SK-N-SH (cell line): ENCODE data around the gene PEPD.

Experiments used
- EP300 ChIP-seq, 2 experiments: IDR thresholded peaks; 2 replicates each; pipeline versions ENCODE4 v1.4.0 to v1.6.1; 2012; ENCODE audit warnings: borderline replicate concordance in 1 of 2, low read depth in 1 of 2, low read length in 1 of 2
- GABPA ChIP-seq: IDR thresholded peaks from 2 replicates; pipeline ENCODE4 v1.4.0; 2012; ENCODE audit warnings: low read depth, mild to moderate bottlenecking
- POLR2AphosphoS5 ChIP-seq: IDR thresholded peaks from 2 replicates; pipeline ENCODE4 v1.6.1; 2012; ENCODE audit warnings: low read depth, low read length
- RXRA ChIP-seq: IDR thresholded peaks from 2 replicates; pipeline ENCODE4 v1.4.0; 2012; ENCODE audit warnings: low read depth, mild to moderate bottlenecking, borderline replicate concordance
- TAF1 ChIP-seq: IDR thresholded peaks from 2 replicates; pipeline ENCODE4 v1.6.1; 2012; ENCODE audit warnings: low read depth, mild to moderate bottlenecking, low read length, moderate library complexity, borderline replicate concordance
- TF ChIP-seq, protein P1 (sequence below): fragments of 200-600 bp; sonication (generic); IDR thresholded peaks from 2 replicates; pipeline ENCODE4 v1.6.1; 2017; ENCODE audit warnings: antibody characterized with exemption, mild to moderate bottlenecking, moderate library complexity
- TF ChIP-seq, protein P2 (sequence below): IDR thresholded peaks from 2 replicates; pipeline ENCODE4 v1.4.0; 2012; ENCODE audit warnings: low read depth

DNA sequence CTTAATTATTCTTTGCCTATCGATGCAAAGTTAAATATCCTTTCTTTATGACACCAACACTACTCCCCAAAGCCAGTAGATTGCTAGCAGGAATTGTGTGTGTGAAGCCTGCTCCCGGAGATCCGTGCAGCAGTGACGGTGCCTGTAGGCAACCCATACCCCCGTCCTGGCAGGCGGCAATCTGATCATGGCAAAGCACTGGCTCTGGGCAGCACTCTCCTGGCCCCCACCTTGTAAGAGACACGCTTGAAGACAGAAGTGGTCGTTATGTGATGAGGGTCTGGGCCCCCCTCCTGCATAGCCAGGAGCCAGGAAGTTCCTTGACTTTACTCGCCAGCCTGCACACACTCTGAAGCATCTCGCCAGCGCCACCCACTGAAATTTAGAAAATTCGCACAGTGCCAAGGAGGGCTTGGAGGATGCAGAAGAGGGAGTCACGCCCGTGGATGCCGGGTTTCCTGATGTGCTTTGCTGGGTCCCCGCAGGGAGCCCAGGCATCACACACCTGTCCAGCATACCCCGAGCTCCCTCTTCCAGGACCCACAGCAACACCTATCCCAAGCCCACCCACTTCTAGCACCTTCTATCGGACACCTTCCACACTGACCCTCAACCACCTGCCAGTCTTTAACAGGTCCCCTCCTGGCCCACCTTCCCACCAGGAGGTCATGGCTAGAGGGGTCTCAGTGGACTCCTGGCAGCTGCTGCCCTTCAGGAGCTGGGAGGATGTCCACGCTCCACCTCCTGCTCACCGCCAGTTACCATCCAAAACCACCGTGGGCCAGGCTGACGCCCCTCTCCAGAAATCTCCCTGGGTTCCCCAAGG is 93.6 kb downstream of the PEPD start:
- TF ChIP-seq EP300 (IDR thresholded peaks at IDR 0.05; ENCODE audit: borderline replicate concordance in 1 of 2, low read depth in 1 of 2, low read length in 1 of 2), result no peak
- TF ChIP-seq, protein P1, sequence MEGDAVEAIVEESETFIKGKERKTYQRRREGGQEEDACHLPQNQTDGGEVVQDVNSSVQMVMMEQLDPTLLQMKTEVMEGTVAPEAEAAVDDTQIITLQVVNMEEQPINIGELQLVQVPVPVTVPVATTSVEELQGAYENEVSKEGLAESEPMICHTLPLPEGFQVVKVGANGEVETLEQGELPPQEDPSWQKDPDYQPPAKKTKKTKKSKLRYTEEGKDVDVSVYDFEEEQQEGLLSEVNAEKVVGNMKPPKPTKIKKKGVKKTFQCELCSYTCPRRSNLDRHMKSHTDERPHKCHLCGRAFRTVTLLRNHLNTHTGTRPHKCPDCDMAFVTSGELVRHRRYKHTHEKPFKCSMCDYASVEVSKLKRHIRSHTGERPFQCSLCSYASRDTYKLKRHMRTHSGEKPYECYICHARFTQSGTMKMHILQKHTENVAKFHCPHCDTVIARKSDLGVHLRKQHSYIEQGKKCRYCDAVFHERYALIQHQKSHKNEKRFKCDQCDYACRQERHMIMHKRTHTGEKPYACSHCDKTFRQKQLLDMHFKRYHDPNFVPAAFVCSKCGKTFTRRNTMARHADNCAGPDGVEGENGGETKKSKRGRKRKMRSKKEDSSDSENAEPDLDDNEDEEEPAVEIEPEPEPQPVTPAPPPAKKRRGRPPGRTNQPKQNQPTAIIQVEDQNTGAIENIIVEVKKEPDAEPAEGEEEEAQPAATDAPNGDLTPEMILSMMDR, result no peak
- no peak for TF ChIP-seq GABPA
- TF ChIP-seq, protein P2, sequence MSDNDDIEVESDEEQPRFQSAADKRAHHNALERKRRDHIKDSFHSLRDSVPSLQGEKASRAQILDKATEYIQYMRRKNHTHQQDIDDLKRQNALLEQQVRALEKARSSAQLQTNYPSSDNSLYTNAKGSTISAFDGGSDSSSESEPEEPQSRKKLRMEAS, result no peak
- TF ChIP-seq TAF1, result no peak
- TF ChIP-seq RXRA, result no peak
- no peak for TF ChIP-seq POLR2AphosphoS5
